ENCODE measurements around the gene AGRP.

AGRP gene

DNA sequence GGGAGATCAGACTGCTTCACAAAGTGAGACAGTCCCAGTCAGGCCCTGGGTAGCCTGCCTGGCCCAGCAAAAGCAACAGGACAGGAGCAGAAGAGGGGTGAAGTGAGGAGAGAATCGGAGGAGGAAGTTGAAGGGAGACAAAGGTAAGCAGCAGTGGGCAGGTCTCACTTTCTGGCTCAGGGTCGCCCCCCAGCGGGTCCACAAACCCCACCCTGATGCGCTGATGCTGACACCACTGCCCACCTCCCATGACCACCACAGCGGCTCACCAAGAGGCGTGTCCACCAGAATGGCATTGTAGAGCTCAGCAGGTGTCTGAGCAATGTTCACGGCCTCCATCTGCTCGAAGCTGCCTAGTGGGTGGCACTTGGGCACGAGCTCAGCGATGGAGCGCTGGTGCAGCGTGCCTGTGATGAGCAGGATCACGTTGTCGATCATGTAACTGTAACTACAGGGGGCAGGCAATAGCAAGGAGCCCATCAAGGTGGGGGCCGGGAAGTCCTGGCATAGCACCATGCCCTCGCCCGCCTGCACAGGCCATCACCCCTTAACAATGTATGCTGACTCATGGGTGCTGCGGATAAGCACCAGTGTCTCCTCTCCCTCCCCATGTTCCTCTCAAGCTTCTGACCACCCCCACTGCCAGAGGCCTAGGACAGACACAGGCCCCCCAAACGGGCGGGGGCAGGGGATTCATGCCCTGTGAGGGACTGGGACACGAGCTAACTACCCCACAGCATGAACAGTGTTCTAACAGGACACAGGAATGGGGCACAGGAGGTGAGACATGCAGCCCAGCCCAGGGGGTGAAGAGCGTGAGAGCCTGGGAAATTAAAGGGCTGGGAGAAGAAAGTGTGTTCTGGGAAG, 38.9 kb downstream of the AGRP start:
- no peaks in the 10 kb centered on the region for H3K9me3 ChIP-seq (ENCODE audit: control insufficient read depth, insufficient read depth, low read depth, low read length)
- H3K27ac ChIP-seq (ENCODE audit: low read depth, low read length) = no peak overlapping the region
- no peak overlapping the region for H3K4me3 ChIP-seq (ENCODE audit: low read depth, low read length)
- no peak overlapping the region for H3K9ac ChIP-seq (ENCODE audit: low read length)
- no peaks in the 10 kb centered on the region for H3K36me3 ChIP-seq (ENCODE audit: control insufficient read depth, insufficient read depth, low read length)
- H3K27me3 ChIP-seq (ENCODE audit: control insufficient read depth, insufficient read depth, low read length) = no peaks in the 10 kb centered on the region
- H3K4me1 ChIP-seq (ENCODE audit: control insufficient read depth, insufficient read depth, low read length) = peaks cover 8% of the 10 kb centered on the region; the same call in 1 of the 2 replicates

DNA sequence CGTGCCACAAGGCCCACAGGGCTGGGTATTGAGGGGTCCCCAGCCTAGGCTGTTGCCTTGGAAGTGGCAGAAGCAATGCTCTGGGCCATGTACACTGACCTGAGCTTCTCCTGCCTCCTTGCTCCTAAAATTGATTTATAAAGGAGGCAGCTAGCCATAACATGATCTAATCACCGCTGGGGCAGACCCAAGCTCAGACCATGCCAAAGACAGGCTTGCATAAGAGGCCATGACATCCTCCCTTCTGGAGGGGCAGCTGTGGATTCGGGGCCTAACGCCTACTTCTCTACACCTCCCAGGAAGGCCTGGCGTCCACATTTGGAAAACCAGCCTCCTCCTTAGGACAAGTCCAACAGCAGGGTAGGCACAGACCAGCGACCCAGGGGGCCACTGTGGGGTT, 40.1 kb downstream of the AGRP start:
- H3K9ac ChIP-seq (ENCODE audit: low read length) = no peak overlapping the region
- no peak overlapping the region for H3K4me3 ChIP-seq (ENCODE audit: low read depth, low read length)
- H3K27ac ChIP-seq (ENCODE audit: low read depth, low read length) = no peak overlapping the region
- H3K36me3 ChIP-seq (ENCODE audit: control insufficient read depth, insufficient read depth, low read length) = peaks cover 11% of the 10 kb centered on the region
- H3K27me3 ChIP-seq (ENCODE audit: control insufficient read depth, insufficient read depth, low read length) = no peaks in the 10 kb centered on the region
- no peaks in the 10 kb centered on the region for H3K9me3 ChIP-seq (ENCODE audit: control insufficient read depth, insufficient read depth, low read depth, low read length)
- peaks cover 8% of the 10 kb centered on the region; the same call in 1 of the 2 replicates for H3K4me1 ChIP-seq (ENCODE audit: control insufficient read depth, insufficient read depth, low read length)

DNA sequence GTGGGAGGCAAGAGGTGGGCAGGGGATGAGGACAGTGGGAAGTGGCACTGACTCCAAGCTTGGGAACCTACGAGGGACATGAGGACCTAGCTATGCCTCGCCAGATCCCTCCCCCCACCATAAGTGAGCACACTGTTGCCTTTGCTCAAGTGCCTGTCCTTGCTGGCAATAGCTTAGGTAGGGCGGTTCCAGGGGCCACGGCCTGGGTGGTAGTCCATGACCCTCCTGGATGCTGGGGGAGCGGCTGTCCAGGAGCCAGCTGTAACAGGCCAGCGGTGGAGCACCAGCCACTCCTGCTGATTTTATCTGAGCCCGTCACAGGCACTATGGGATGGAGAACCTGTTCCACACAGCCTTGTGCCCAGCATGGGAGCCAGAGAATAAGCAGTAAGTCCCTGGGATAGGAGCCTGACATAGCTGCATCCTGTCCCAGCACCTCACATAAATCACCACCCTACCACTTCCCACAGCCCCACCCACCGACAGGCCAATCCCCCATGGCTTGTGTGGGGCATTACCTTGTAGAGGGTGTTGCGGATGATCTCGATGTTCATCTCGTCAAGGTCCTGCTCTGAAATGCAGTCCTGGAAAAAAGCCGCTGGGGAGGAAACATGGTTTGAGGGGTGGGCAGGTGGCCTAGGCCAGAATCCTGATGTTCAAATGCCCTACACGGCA, 40.6 kb downstream of the AGRP start:
- H3K4me3 ChIP-seq (ENCODE audit: low read depth, low read length) = no peak overlapping the region
- H3K4me1 ChIP-seq (ENCODE audit: control insufficient read depth, insufficient read depth, low read length) = peaks cover 8% of the 10 kb centered on the region; the same call in 1 of the 2 replicates
- H3K9me3 ChIP-seq (ENCODE audit: control insufficient read depth, insufficient read depth, low read depth, low read length) = no peaks in the 10 kb centered on the region
- H3K27me3 ChIP-seq (ENCODE audit: control insufficient read depth, insufficient read depth, low read length) = no peaks in the 10 kb centered on the region
- H3K27ac ChIP-seq (ENCODE audit: low read depth, low read length) = no peak overlapping the region
- peaks cover 16% of the 10 kb centered on the region for H3K36me3 ChIP-seq (ENCODE audit: control insufficient read depth, insufficient read depth, low read length)
- no peak overlapping the region for H3K9ac ChIP-seq (ENCODE audit: low read length)

DNA sequence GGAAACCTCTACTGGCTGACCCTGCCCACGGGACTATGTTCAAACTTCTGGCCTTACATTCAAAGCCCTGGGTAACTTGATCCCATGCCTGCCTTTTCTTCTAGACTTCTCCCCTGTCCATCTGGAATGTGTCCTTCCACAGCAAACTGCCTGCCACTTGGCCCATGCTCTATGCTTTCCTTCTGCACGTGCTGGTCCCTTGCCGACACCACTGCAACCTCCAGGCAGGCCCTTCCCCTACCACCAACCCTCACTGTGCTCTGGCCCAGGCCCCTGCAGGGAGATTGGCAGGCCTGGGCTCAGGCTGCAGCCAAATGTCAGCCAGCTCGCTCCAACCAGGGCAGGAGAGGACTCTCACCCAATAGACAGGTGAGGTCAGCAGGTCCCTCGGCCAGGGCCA, 41.4 kb downstream of the AGRP start:
- H3K27ac ChIP-seq (ENCODE audit: low read depth, low read length) = no peak overlapping the region
- H3K36me3 ChIP-seq (ENCODE audit: control insufficient read depth, insufficient read depth, low read length) = peaks cover 24% of the 10 kb centered on the region
- no peak overlapping the region for H3K9ac ChIP-seq (ENCODE audit: low read length)
- H3K9me3 ChIP-seq (ENCODE audit: control insufficient read depth, insufficient read depth, low read depth, low read length) = no peaks in the 10 kb centered on the region
- no peak overlapping the region for H3K4me3 ChIP-seq (ENCODE audit: low read depth, low read length)
- peaks cover 8% of the 10 kb centered on the region; the same call in 1 of the 2 replicates for H3K4me1 ChIP-seq (ENCODE audit: control insufficient read depth, insufficient read depth, low read length)
- H3K27me3 ChIP-seq (ENCODE audit: control insufficient read depth, insufficient read depth, low read length) = no peaks in the 10 kb centered on the region

DNA sequence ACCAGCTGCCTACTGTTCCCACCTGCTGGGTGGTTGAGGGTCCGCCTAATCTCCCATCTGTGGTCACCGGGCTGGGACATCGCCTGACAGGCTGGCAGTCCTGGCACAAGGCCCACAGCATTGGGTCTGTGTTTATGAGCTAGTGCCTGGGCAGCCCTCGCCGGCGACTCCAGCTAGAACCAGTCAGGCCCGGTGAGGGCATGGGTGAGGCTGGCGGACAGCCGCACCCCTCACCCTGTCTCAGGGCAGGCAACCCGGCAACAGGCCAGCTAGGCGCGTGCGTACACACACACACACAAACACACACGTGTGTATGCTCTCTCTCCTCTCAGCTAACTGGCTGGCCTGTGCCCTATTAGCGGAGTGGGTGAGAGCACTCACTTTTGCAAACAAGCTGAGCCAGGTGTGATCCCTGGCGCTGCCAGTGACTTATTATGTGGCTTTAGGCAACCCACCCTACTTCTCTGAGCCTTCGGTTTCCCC, 42.0 kb downstream of the AGRP start:
- Histone ChIP-seq H3K4me1 (ENCODE audit: control insufficient read depth, insufficient read depth, low read length) (peaks cover 8% of the 10 kb centered on the region; the same call in 1 of the 2 replicates), H3K9me3 (ENCODE audit: control insufficient read depth, insufficient read depth, low read depth, low read length) (no peaks in the 10 kb centered on the region), H3K27ac (ENCODE audit: low read depth, low read length) (no peak overlapping the region), H3K4me3 (ENCODE audit: low read depth, low read length) (no peak overlapping the region), H3K36me3 (ENCODE audit: control insufficient read depth, insufficient read depth, low read length) (peaks cover 30% of the 10 kb centered on the region), H3K27me3 (ENCODE audit: control insufficient read depth, insufficient read depth, low read length) (no peaks in the 10 kb centered on the region), H3K9ac (ENCODE audit: low read length) (no peak overlapping the region)

DNA sequence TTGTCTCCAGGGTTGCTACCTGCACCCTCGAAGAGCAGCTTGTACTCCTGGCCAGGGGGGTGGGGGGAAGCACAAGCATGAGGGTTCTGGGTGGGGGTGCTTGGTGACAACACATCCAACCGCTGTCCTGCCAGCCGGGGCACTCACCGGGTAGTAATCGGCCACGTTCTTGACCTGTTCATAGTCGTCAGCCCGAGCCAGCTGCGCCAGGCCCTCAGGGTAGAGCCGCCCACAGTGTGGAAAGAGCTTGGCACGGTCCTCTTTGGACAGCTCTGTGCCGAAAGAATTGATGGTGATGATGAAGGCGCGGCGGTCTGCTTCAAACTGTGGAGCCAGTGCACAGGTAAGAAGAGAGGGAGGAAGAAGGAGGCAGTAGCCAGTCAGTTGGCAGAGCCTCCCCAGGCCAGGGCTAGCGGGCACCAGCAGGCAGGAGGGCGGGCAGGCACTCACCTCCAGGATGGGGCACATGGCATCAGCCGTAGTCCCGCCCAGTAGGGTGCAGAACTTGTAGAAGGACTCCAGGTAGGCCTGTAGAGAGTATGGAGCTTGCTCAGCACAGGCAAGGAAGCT, 44.4 kb downstream of the AGRP start:
- Histone ChIP-seq H3K4me1 (ENCODE audit: control insufficient read depth, insufficient read depth, low read length) (0 out of 2 replicates have a peak, but pooled peaks cover 3% of the 10 kb centered on the region), H3K9me3 (ENCODE audit: control insufficient read depth, insufficient read depth, low read depth, low read length) (no peaks in the 10 kb centered on the region), H3K27ac (ENCODE audit: low read depth, low read length) (no peak overlapping the region), H3K36me3 (ENCODE audit: control insufficient read depth, insufficient read depth, low read length) (peaks cover 34% of the 10 kb centered on the region), H3K4me3 (ENCODE audit: low read depth, low read length) (no peak overlapping the region), H3K27me3 (ENCODE audit: control insufficient read depth, insufficient read depth, low read length) (no peaks in the 10 kb centered on the region), H3K9ac (ENCODE audit: low read length) (no peak overlapping the region)

DNA sequence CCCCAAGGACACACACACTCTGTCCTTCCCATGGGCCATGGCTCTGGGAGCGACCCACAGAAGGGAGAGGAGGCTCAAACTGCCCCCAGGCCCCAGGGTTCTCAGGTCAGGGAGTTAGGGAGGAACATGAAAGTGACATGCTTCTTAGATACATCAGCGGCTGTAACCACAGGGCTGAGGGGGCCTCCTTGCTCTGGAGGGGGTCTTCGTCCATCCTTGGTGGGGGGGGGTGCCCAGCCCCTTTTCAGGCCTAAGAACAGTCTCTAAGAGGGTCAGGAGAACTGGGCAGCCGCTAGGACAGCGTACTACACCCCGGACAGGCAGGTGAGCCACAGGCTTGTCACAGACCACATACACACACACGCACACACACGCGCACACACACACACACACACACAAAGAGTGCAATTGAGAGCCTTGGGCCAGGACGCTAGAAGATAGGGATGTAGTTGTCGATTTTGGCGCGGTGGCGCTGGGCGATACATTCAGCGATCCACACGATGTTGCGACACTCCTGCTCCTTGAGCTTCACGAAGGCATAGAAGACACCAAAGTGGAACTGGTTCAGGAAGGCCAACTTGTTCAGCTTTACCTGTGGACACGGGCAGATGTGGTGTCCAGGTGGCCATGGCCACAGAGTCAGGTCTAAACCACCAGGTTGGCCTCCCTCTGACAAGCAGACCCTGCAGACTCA, 45.1 kb downstream of the AGRP start:
- no peak overlapping the region for H3K27ac ChIP-seq (ENCODE audit: low read depth, low read length)
- no peak overlapping the region for H3K9ac ChIP-seq (ENCODE audit: low read length)
- H3K36me3 ChIP-seq (ENCODE audit: control insufficient read depth, insufficient read depth, low read length) = peaks cover 34% of the 10 kb centered on the region
- H3K27me3 ChIP-seq (ENCODE audit: control insufficient read depth, insufficient read depth, low read length) = no peaks in the 10 kb centered on the region
- H3K4me1 ChIP-seq (ENCODE audit: control insufficient read depth, insufficient read depth, low read length) = peaks cover 4% of the 10 kb centered on the region; the same call in 1 of the 2 replicates
- H3K4me3 ChIP-seq (ENCODE audit: low read depth, low read length) = no peak overlapping the region
- H3K9me3 ChIP-seq (ENCODE audit: control insufficient read depth, insufficient read depth, low read depth, low read length) = no peaks in the 10 kb centered on the region

DNA sequence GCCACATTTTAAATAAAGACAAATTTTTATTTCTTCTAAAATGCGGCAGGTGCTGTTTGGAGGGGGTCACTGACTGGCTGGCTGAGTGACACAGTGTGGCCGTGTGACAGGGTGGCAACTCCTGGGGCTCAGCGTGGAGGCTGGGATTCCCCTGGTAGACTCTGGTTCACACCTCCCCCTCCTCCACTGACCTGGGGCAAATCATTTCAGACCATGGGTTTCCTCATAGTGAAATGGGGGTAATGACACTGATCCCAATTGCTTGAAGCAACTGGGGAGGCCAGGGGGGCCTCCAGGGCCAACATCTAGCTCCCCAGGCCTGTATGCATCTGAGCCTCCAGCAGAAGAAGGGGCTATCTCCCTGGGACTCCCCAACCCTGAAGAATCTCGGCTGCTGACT, 45.8 kb downstream of the AGRP start:
- H3K27ac ChIP-seq (ENCODE audit: low read depth, low read length) = no peak overlapping the region
- no peak overlapping the region for H3K9ac ChIP-seq (ENCODE audit: low read length)
- no peaks in the 10 kb centered on the region for H3K27me3 ChIP-seq (ENCODE audit: control insufficient read depth, insufficient read depth, low read length)
- peaks cover 12% of the 10 kb centered on the region for H3K4me1 ChIP-seq (ENCODE audit: control insufficient read depth, insufficient read depth, low read length)
- H3K4me3 ChIP-seq (ENCODE audit: low read depth, low read length) = no peak overlapping the region
- H3K9me3 ChIP-seq (ENCODE audit: control insufficient read depth, insufficient read depth, low read depth, low read length) = no peaks in the 10 kb centered on the region
- H3K36me3 ChIP-seq (ENCODE audit: control insufficient read depth, insufficient read depth, low read length) = peaks cover 34% of the 10 kb centered on the region

DNA sequence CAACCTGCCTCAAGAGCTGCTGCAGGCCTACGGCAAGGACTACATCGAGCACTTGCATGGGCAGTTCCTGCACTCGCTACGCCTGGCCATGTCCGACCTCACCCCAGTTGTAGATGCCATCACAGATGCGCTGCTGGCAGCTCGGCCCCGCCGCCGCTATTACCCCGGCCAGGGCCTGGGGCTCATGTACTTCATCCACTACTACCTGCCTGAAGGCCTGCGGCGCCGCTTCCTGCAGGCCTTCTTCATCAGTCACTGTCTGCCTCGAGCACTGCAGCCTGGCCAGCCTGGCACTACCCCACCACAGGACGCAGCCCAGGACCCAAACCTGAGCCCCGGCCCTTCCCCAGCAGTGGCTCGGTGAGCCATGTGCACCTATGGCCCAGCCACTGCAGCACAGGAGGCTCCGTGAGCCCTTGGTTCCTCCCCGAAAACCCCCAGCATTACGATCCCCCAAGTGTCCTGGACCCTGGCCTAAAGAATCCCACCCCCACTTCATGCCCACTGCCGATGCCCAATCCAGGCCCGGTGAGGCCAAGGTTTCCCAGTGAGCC, 46.6 kb downstream of the AGRP start:
- Histone ChIP-seq H3K4me3 (ENCODE audit: low read depth, low read length) (no peak overlapping the region), H3K27me3 (ENCODE audit: control insufficient read depth, insufficient read depth, low read length) (peaks cover 2% of the 10 kb centered on the region; the same call in 1 of the 2 replicates), H3K36me3 (ENCODE audit: control insufficient read depth, insufficient read depth, low read length) (peaks cover 34% of the 10 kb centered on the region), H3K9ac (ENCODE audit: low read length) (no peak overlapping the region), H3K4me1 (ENCODE audit: control insufficient read depth, insufficient read depth, low read length) (peaks cover 18% of the 10 kb centered on the region), H3K27ac (ENCODE audit: low read depth, low read length) (no peak overlapping the region), H3K9me3 (ENCODE audit: control insufficient read depth, insufficient read depth, low read depth, low read length) (no peaks in the 10 kb centered on the region)

DNA sequence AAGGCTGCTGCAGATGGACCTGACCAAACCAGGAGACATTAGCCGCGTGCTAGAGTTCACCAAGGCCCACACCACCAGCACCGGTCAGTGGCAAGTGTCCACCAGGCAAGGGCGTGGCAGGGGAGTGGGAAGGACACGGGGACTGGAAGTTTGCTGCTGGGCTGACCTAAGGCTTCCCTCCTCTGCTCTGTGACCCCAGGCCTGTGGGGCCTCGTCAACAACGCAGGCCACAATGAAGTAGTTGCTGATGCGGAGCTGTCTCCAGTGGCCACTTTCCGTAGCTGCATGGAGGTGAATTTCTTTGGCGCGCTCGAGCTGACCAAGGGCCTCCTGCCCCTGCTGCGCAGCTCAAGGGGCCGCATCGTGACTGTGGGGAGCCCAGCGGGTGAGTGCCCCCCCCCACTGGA, 47.6 kb downstream of the AGRP start:
- peaks cover 19% of the 10 kb centered on the region for H3K4me1 ChIP-seq (ENCODE audit: control insufficient read depth, insufficient read depth, low read length)
- no peaks in the 10 kb centered on the region for H3K9me3 ChIP-seq (ENCODE audit: control insufficient read depth, insufficient read depth, low read depth, low read length)
- no peak overlapping the region for H3K27ac ChIP-seq (ENCODE audit: low read depth, low read length)
- H3K4me3 ChIP-seq (ENCODE audit: low read depth, low read length) = no peak overlapping the region
- H3K36me3 ChIP-seq (ENCODE audit: control insufficient read depth, insufficient read depth, low read length) = peaks cover 34% of the 10 kb centered on the region
- H3K9ac ChIP-seq (ENCODE audit: low read length) = no peak overlapping the region
- H3K27me3 ChIP-seq (ENCODE audit: control insufficient read depth, insufficient read depth, low read length) = peaks cover 7% of the 10 kb centered on the region; the same call in 1 of the 2 replicates

Data from HUES6 (cell line).